IMR-90 (cell line): Measurements from ENCODE around the gene CLDN6.

ENCODE experiments used
- CEBPB ChIP-seq: IDR thresholded peaks from 2 replicates; pipeline ENCODE4 v1.6.1; 2012; ENCODE audit warnings: low read depth, low read length, improper control_type of control experiment
- CHD1 ChIP-seq: IDR thresholded peaks from 2 replicates; pipeline ENCODE4 v1.6.1; 2012; ENCODE audit warnings: low read depth, low read length, improper control_type of control experiment
- CTCF ChIP-seq: conservative IDR thresholded peaks from 2 replicates; pipeline ENCODE4 v1.5.1; 2012; ENCODE audit warnings: mild to moderate bottlenecking, low read depth, low read length, improper control_type of control experiment
- FOS ChIP-seq: fragments of 150-350 bp; IDR thresholded peaks from 2 replicates; pipeline ENCODE4 v1.6.1; 2016; ENCODE audit warnings: low read depth, low read length
- MAFK ChIP-seq: IDR thresholded peaks from 2 replicates; pipeline ENCODE4 v1.6.1; 2012; ENCODE audit warnings: low read depth, low read length, improper control_type of control experiment
- MAZ ChIP-seq: IDR thresholded peaks from 2 replicates; pipeline ENCODE4 v1.6.1; 2012; ENCODE audit warnings: low read depth, mild to moderate bottlenecking, low read length, improper control_type of control experiment, moderate library complexity, borderline replicate concordance
- MXI1 ChIP-seq: IDR thresholded peaks from 2 replicates; pipeline ENCODE4 v1.6.1; 2012; ENCODE audit warnings: low read depth, mild to moderate bottlenecking, low read length, moderate library complexity, borderline replicate concordance
- NFE2L2 ChIP-seq: fragments of 150-350 bp; IDR thresholded peaks from 2 replicates; pipeline ENCODE4 v1.6.1; 2016; ENCODE audit warnings: low read depth, mild to moderate bottlenecking, low read length
- POLR2A ChIP-seq: IDR thresholded peaks from 2 replicates; pipeline ENCODE4 v1.6.1; 2012; ENCODE audit warnings: mild to moderate bottlenecking, low read depth, low read length
- RFX5 ChIP-seq: IDR thresholded peaks from 2 replicates; pipeline ENCODE4 v1.8.0; 2012; ENCODE audit warnings: low read depth, mild to moderate bottlenecking, low read length, moderate library complexity
- SMC3 ChIP-seq: fragments of 150-350 bp; IDR thresholded peaks from 2 replicates; pipeline ENCODE4 v1.6.1; 2016; ENCODE audit warnings: low read depth, mild to moderate bottlenecking, antibody characterized with exemption, low read length, moderate library complexity
- USF2 ChIP-seq: fragments of 150-350 bp; IDR thresholded peaks from 2 replicates; pipeline ENCODE4 v1.6.1; 2017; ENCODE audit warnings: mild to moderate bottlenecking, antibody characterized with exemption, low read length, low read depth
- TF ChIP-seq, protein P1 (sequence below): fragments of 150-350 bp; IDR thresholded peaks from 2 replicates; pipeline ENCODE4 v1.6.1; 2016; ENCODE audit warnings: low read depth, mild to moderate bottlenecking, low read length, moderate library complexity, borderline replicate concordance

DNA sequence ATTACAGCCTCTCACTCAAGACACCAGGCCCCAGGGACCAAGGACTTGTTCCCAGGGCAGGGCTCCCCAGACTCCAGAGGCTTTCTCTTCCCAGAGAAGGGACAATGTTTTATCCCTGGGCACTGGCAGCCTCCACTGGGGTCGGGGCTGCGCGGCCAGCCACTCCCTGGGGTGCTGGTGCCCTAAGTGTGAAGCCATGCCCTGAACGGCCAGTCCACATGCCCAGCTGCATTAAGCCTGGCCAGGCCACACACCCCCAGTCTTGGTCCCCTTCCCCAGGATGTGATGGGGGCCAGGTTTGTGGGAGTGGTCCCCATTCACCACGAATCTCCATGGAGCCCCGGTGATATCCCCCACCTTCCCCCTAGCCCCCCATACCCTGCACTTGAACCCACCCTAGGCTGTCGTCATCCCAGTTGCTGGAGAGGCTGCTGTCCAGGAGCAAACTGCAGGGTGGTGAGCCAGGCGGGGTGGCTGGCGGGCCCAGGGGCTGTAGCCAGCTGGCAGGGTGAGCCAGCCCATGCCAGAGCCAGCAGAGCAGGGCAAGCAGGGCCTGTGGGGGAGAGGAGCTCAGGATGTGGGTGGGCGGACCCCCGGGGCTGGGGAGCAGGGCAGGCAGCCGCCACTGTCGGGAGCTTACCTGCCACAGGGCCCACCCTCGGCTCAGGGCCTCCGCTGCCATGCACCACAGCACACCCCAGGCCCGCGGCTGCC is 44.2 kb downstream of the CLDN6 start:
- TF ChIP-seq CTCF (no peak), NFE2L2 (no peak), POLR2A (no peak), FOS (no peak), CEBPB (no peak), RFX5 (no peak), CHD1 (no peak), MXI1 (no peak), USF2 (no peak), MAFK (no peak), MAZ (no peak), SMC3 (no peak)
- TF ChIP-seq, protein P1, sequence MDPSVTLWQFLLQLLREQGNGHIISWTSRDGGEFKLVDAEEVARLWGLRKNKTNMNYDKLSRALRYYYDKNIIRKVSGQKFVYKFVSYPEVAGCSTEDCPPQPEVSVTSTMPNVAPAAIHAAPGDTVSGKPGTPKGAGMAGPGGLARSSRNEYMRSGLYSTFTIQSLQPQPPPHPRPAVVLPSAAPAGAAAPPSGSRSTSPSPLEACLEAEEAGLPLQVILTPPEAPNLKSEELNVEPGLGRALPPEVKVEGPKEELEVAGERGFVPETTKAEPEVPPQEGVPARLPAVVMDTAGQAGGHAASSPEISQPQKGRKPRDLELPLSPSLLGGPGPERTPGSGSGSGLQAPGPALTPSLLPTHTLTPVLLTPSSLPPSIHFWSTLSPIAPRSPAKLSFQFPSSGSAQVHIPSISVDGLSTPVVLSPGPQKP: no peak
